ENCODE data around the gene BAZ2B. TPM values are rescaled to one million over a fixed set of nuclear protein-coding genes. Genes with fewer than 3 reads are reported as not detected.

BAZ2B gene
- total RNA-seq, 2 experiments from 2014 or later, result 3.7 to 11.8 TPM

- TF ChIP-seq EZH2phosphoT487 (IDR thresholded peaks at IDR 0.05; ENCODE audit: borderline replicate concordance, low read depth, low read length), result no peak
- Histone ChIP-seq H3K36me3 (ENCODE audit: insufficient read depth, low read length) (no peaks in the 10 kb centered on the region), H2AFZ (ENCODE audit: low read length) (no peak overlapping the region), H3K9me2 (ENCODE audit: insufficient read depth, low read length) (no peaks in the 10 kb centered on the region), H3K4me1 (ENCODE audit: insufficient read depth, low read length, poor library complexity, severe bottlenecking) (no peaks in the 10 kb centered on the region), H4K20me1 (ENCODE audit: insufficient read depth, low read length) (no peaks in the 10 kb centered on the region), H3K4me3 (ENCODE audit: low read depth, low read length, poor library complexity, severe bottlenecking) (no peak overlapping the region), H3K79me2 (ENCODE audit: insufficient read depth, low read depth, low read length) (no peaks in the 10 kb centered on the region), H3K4me2 (ENCODE audit: low read length) (no peak overlapping the region), H3K9me3 (ENCODE audit: low read length) (no peaks in the 10 kb centered on the region), H3K27ac (ENCODE audit: low read depth, low read length, poor library complexity, severe bottlenecking) (no peak overlapping the region)
- ChIA-PET POLR2A (interaction anchor here (0.7 kb wide), 1 partner anchor 551 kb away, joined by 3 read pairs; no protein-coding TSS in a partner anchor), CTCF (ENCODE audit: unreplicated experiment) (no interaction called here)
- no peak for DNase-seq (ENCODE audit: low spot score)
- intact Hi-C loops (cut with micrococcal nuclease; ENCODE audit: unreplicated experiment), result no loop called here
- no TSS peak for BruUV-seq (replicated peaks)
Observed at GRCh38 chr2:159546716-159547430, 69.5 kb downstream of the BAZ2B start.

GRCh38 chr2:159546039-159546438, 70.3 kb downstream of the BAZ2B start:
- Histone ChIP-seq H3K4me2 (ENCODE audit: low read length) (no peak overlapping the region), H3K79me2 (ENCODE audit: insufficient read depth, low read depth, low read length) (no peaks in the 10 kb centered on the region), H4K20me1 (ENCODE audit: insufficient read depth, low read length) (no peaks in the 10 kb centered on the region), H3K4me3 (ENCODE audit: low read depth, low read length, poor library complexity, severe bottlenecking) (no peak overlapping the region), H3K4me1 (ENCODE audit: insufficient read depth, low read length, poor library complexity, severe bottlenecking) (no peaks in the 10 kb centered on the region), H3K9me3 (ENCODE audit: low read length) (no peaks in the 10 kb centered on the region), H2AFZ (ENCODE audit: low read length) (no peak overlapping the region), H3K9me2 (ENCODE audit: insufficient read depth, low read length) (no peaks in the 10 kb centered on the region), H3K36me3 (ENCODE audit: insufficient read depth, low read length) (no peaks in the 10 kb centered on the region), H3K27ac (ENCODE audit: low read depth, low read length, poor library complexity, severe bottlenecking) (no peak overlapping the region)
- no peak for TF ChIP-seq CTCF (conservative IDR thresholded peaks at IDR 0.05; ENCODE audit: low read length)
- TF ChIP-seq EZH2phosphoT487 (IDR thresholded peaks at IDR 0.05; ENCODE audit: borderline replicate concordance, low read depth, low read length), result no peak
- no TSS peak for BruUV-seq (replicated peaks)
- POLR2A ChIA-PET, result no interaction called here
- DNase-seq (ENCODE audit: low spot score), result no peak
- CTCF ChIA-PET (ENCODE audit: unreplicated experiment), result no interaction called here
- intact Hi-C loops (cut with micrococcal nuclease; ENCODE audit: unreplicated experiment), result no loop called here

- Histone ChIP-seq H3K9me2 (ENCODE audit: insufficient read depth, low read length) (no peaks in the 10 kb centered on the region), H2AFZ (ENCODE audit: low read length) (no peak overlapping the region), H3K36me3 (ENCODE audit: insufficient read depth, low read length) (no peaks in the 10 kb centered on the region), H3K4me1 (ENCODE audit: insufficient read depth, low read length, poor library complexity, severe bottlenecking) (no peaks in the 10 kb centered on the region), H3K9me3 (ENCODE audit: low read length) (no peaks in the 10 kb centered on the region), H4K20me1 (ENCODE audit: insufficient read depth, low read length) (no peaks in the 10 kb centered on the region), H3K4me3 (ENCODE audit: low read depth, low read length, poor library complexity, severe bottlenecking) (no peak overlapping the region), H3K79me2 (ENCODE audit: insufficient read depth, low read depth, low read length) (no peaks in the 10 kb centered on the region), H3K27ac (ENCODE audit: low read depth, low read length, poor library complexity, severe bottlenecking) (no peak overlapping the region), H3K4me2 (ENCODE audit: low read length) (no peak overlapping the region)
- intact Hi-C loops (cut with micrococcal nuclease; ENCODE audit: unreplicated experiment), result no loop called here
- TF ChIP-seq EZH2phosphoT487 (IDR thresholded peaks at IDR 0.05; ENCODE audit: borderline replicate concordance, low read depth, low read length), result no peak
- TF ChIP-seq CTCF (conservative IDR thresholded peaks at IDR 0.05; ENCODE audit: low read length), result no peak
- no peak for DNase-seq (ENCODE audit: low spot score)
- BruUV-seq (replicated peaks), result no TSS peak
- CTCF ChIA-PET (ENCODE audit: unreplicated experiment), result no interaction called here
- POLR2A ChIA-PET, result no interaction called here
Observed at GRCh38 chr2:159545085-159545484, 71.3 kb downstream of the BAZ2B start.
